Fibroblast of skin of scalp (primary cell): ENCODE measurements around the gene C19orf85. TPM values are rescaled to one million over a fixed set of nuclear protein-coding genes. Genes with fewer than 3 reads are reported as not detected.
"Not testable (repeated sequence)": the region's sequence is repeated elsewhere in the genome, so short reads cannot be mapped to it uniquely, and the experiment has no call there.

Experiments used
- DNase-seq: peaks from one replicate; pipeline ENCODE4 v3.0.0-alpha.2; 2013
- polyA plus RNA-seq, 2 experiments: library from polyadenylated mRNA; unstranded; fragments of 120-200 nt; gene quantifications; one replicate each; pipeline ENCODE4 v1.2.1, GENCODE V29; 2013; ENCODE audit not compliant: insufficient read length in 2 of 2

Gene C19orf85
- polyA plus RNA-seq (2013, experiment 1 of 2; ENCODE audit: insufficient read length), result not detected
- polyA plus RNA-seq (2013, experiment 2 of 2; ENCODE audit: insufficient read length), result not detected

DNA sequence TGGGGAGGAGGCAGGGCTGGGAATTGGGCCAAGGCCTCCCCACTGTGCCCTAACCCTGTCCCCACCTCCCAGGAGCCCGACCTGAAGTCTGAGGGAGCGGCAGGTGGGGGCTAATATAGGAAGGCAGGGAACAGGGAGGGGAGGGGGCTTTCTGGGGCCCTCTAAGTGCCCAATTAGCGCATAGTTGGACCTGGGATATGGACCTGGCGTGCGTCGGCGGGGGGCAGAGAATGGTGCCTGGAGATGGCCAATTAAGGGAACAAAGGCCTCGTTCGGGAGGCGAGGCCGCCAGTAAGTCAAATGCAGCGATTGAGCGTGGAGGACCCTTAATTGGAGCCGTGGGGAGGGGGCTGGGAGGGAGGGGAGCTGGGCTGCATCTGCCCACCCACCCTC lies at the start of gene C19orf85:
C19orf85 (minus strand) TSS at position 90 of the 393 bp plus-strand sequence. CDS start 197 bp downstream, outside the sequence.
- DNase-seq, result no peak

DNA sequence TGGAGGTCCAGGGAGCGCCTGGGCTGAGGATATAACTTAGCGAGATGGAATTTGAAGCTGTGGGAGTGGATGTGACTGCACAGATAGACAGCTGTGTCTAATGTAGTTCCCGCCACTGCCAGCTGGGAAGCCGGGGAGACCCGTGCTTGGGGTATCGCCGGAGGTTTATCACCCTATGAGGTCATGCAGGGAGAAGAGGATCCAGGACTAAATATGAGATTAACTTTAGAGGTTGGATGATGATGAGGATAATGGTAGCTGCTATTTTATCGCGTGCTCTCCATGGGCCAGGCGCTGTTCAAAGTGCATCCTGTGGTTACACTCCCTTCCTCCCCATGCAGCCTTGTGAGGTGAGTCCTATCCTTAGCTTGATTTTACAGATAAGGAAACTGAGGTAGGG lies 43.6 kb upstream of the C19orf85 start:
- DNase-seq, result no peak

DNA sequence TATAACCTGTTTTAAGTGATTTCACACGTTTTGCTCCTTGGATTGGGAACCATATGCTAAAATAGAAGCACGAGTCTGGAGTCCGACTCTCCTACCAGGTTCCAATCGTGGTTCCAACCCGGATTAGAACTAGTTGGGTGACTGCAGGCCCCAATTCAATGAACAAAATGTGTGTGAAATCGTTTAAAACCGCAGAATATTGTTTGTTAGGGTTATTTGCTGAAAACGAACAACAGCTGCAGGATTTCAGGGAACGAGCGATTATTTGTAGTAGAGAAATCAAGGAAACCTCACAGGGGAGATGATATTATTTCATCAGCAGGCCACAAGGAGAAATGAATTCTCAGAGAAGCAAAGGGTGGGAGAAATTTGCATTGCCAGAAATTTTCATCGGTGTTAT lies 40.4 kb upstream of the C19orf85 start:
- no peak for DNase-seq

DNA sequence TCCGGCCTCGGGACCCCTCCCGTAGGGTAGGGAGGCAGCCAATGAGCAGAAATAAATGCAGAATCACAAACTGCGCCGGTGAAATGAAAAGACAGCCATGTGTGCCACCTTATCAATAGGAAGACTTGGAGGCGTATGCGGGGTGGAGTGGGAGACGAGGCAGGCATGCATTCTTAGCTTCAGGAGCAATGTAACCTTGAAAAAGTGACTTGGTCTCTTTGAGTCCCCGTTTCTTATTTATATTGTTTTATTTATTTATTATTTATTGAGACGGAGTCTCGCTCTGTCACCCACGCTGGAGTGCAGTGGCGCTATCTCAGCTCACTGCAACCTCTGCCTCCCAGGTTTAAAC lies 39.7 kb upstream of the C19orf85 start:
- DNase-seq, result no peak

DNA sequence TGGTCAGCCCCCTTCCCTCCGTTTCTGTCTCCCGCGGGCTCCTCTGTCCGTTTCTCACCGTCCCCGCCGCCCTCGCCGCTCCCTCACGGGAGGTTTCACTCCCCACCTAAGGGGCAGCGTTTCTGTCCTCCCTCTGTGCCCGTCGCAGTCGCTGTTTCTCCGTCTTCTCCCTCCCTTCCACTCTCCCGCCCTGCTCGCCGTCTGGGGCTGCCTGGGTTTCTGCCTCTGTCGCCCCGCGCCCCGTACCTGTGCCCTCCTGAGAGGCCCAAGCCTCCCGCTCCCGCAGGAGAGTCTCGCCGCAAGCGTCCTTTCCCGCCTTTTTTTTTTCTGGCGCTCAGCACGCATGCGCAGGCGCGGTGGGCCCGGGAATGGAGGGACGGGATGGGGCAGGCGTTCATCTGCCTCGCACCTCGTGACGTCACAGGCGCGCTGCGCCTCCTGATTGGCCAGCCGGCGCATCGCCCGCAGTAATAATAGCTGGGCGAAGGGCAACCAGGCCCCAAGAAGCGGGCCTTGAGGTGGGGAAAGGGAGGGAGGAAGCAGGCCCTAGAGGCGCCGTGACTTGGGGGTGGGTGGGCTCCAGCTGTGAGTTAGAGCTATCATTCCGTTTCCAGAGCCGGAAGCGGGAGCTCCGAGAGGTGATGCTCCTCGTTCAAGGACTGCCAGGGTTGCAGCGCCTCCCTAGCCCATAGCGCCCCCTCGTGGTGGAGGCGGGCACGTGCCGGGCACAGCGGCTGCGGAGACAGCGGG lies 39.1 kb upstream of the C19orf85 start:
- peak; percentile 93 for DNase-seq

DNA sequence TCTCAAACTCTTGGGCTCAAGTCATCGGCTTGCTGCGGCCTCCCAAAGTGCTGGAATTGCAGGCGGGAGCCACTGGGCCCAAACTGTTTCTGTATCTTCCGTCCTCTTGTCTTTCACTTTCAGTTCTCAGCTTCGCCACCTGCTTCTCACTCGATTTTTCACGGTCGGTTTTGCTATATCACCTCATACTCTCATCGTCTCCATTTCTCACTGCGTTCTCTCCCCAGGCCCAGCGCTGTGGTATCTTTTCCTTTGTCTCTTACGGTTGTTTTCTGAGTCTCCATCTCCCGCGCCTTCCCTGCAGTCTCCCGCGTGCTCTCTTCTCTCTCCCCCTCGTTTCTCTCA lies 38.6 kb upstream of the C19orf85 start:
- DNase-seq, result no peak

DNA sequence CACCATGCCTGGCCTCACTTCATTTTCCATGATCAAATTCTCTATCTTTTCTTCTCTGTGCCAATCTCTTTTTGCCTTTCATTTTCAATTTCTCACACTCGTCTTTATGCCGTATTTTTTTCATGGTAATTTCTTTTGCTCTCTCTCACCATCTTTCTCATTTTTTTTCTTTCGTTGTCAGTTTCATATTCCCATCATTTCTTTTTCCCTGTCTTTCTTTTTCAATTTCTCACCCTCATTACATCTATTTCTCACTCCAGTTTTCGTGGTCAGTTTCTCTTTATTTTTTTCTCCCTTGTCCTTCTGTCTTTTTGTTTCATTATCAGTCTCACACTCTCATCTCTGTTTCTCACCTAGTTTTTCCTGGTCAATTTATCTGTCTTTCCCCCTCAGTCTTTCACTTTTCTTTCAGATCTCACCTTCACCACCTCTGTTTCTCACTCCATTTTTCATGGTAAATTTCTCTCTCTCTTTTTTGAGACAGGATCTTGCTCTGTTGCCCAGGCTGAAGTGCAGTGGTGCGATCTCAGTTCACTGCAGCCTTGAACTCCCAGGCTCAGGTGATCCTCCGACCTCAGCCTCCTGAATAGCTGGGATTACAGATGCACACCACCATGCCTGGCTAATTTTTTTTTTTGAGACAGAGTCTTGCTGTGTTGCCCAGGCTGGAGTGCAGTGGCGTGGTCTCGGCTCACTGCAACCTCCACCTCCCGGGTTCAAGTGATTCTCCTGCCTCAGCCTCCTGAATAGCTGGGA lies 37.8 kb upstream of the C19orf85 start:
- no peak for DNase-seq

DNA sequence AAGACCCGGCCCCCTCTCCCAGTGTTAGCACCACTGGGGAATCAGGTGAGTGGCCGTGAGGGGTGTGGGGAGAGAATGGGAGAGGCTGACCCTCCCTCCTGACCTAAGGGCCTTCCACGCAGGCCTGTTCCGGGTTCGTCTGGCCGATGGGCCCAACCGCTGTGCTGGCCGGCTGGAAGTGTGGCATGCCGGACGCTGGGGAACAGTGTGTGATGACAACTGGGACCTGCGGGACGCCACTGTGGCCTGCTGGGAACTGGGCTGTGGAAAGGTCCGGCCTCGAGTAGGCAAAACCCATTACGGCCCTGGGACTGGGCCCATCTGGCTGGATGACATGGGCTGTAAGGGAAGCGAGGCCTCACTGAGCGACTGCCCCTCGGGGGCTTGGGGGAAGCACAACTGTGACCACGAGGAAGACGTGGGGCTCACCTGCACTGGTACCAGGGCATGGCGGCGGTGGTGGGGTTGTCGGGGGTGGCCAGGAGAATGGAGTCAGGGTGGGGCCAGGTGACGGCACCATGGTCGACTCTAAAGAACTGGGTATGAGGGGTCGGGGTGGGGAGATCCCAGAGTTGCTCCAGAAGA lies 35.9 kb upstream of the C19orf85 start:
- no peak for DNase-seq

DNA sequence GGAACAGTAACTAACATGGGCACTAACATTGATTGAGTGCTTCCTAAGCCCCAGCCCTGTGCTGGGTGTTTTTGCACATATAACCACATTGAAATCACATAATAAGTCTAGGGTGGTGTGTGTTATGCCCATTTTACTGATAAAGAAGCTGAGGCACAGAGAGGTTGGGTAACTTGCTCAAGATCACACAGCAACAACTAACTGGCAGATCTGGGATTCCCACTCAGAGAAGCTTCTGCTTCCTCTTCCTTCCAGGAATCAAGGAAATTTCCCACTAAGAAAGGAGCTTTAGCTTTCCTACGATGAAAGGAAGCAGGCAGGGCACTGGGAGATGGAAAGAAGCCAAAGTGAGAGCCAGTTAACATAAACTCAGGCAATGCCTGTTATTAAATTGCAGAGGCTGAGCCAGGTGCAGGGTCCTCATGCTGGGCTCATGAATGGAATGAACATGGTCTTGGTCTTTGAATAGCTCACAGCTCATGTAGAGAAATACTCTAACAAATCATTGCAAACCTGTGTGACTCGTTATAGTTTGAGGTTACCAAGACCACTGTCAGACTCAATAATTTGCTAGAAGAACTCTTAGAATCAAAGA lies 33.8 kb upstream of the C19orf85 start:
- no peak for DNase-seq

DNA sequence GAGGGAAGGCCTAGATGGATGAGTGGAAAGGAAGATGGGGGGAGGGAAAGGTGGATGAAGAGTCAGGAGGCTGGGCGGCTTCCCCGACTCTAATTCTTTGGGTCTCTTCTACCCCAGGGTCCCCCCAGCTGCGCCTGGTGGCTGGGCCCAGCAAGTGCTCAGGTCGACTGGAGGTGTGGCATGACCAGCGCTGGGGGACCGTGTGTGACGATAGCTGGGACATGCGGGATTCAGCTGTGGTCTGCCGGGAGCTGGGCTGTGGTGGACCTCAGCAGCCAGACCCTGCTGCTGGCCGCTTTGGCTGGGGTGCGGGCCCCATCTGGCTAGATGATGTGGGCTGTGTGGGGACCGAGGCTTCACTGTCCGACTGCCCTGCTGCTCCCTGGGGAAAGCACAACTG lies 33.2 kb upstream of the C19orf85 start:
- DNase-seq, result no peak

DNA sequence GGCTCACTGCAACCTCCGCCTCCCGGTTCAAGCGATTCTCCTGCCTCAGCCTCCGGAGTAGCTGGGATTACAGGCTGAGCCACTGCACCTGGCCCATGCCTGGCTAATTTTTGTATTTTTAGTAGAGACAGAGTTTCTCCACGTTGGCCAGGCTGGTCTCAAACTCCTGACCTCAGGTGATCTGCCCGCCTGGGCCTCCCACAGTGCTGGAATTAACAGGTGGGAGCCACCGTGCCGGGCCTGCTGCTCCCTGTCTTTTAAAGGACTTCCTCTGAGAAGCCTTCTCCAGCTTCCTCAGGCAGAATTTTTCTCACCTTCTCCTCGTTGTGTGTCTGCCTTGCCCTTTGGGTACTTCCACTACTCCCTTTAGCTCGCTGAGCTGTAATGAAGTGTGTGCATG lies 32.3 kb upstream of the C19orf85 start:
- not testable (repeated sequence) for DNase-seq

DNA sequence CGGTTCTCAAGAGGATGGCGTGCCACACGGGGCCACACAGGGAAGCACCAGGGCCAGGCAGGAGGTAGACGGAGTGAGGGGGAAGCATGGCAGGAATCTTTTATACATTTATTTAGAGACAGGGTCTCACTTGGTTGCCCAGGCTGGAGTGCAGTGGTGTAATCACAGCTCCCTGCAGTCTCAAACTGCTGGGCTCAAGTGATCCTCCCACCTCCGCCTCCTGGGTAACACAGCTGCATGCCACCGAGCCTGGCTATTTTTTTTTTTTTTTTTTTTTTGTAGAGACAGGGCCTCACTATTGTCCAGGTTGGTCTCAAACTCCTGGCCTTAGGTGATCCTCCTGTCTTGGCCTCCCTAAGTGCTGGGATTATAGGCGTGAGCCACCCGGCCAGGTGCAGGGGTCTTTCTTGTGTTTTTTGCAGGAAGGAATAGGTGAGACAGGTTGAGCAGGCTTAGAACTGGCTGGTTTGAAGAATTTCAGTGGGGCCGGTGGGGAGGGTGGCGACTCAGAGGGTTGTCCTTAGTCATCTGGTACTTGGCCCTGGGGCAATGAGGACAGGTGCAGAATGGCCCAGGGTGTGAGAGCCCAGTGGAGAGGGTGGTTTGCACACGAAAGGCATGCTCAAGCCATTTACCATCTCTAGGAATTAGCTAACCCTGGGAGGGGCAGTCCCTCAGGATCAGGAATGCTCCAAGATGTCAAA lies 31.2 kb upstream of the C19orf85 start:
- no peak for DNase-seq

DNA sequence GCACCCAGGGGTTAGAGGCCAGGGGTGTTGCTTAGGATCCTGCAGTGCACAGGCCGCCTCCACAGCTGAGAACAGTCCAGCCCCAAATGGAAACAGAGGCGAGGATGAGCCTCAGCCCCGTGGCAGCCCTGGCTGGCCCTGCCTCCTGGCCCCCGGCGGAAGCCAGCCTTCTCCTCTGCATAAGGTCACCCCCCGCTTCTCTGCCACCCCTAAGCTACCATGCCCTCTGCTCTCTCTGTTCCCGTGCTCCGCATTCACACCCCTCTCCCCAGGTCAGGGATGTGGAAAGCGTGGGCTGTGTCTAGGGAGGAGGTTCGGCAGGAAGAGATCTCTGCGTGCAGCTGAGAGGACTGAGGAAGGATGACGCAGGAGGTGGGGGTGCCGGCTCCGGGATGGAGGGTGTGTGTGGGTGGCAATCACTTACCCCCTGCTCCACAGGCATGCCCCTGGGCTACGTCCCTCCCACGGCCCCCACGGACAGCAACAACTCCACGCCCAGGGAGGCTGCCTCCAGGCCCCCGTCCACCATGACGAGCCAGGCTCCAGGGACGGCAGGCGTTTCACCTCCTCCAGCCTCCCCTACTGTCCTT lies 29.7 kb upstream of the C19orf85 start:
- peak; percentile 49 for DNase-seq

DNA sequence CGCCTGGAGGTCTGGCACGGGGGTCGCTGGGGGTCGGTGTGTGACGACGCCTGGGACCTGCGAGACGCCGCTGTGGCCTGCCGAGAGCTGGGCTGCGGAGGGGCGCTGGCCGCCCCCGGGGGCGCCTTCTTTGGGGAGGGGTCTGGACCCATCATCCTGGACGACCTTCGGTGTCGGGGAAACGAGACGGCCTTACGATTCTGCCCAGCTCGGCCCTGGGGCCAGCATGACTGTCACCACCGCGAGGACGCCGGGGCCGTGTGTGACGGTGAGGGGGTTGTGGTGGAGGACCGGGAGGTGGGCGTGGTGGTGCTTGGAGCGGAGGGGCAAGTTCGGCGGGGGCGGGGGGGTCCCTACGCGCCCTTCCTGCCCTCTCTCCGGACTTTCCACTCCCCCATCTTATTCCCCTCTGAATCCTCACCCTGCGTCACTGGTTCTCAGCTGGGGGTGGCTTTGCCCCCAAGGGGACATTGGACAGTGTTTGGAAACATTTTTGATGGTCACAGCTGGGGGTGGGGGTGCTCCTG lies 29.2 kb upstream of the C19orf85 start:
- no peak for DNase-seq

DNA sequence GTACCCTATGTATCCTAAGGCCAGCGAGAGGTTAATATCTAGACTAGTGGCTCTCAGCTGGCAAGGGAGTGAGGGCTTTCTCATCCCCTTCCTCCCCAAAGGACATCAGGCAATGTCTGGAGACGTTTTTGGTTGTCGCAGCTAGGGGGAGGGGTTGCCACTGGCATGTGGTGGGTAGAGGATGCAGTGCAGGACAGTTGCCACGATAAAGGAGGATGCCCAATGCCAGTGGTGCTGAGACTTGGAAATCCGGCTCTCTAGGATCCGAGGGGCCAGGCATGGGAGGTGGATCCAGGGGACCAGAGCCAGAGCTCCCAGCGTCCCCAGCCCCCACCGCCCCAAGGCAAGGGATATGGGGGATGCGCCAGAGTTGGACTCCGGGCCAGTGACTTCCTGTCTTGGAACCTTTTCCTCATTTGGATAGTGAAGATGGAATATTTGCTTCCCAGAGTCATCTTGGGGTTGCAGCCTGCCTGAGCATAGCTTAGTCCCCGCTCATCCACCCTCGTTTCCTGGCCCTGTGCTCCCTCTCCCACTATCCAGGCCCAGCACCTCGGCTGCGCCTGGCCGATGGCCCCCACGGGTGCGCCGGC lies 28.6 kb upstream of the C19orf85 start:
- peak; percentile 32 for DNase-seq

DNA sequence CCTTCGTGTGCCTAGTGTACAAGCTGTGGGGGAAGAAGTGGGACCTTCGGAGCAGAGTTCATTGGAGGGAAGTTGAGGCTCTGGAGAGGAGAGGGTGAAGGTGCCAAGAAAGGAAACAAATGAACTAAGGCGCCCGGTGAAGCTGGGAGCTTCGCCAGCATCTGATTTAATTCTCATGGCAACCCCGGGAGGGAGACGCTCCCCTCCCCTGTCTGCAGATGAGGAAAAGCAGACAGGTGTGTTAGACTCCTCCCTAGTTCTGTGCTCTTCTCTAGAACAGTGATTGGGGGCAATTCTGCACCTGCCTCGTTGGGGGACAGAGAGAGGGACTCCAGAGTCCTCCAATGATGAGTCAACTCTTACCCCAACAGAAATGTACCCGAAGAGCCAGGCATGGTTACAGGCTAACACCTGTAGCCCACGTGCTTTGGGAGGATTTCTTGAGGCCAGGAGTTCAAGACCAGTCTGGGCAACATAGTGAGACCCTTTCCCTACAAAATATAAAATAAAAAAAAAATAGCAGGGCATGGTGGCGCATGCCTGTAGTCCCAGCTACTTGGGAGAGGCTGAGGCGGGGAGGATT lies 27.9 kb upstream of the C19orf85 start:
- no peak for DNase-seq

DNA sequence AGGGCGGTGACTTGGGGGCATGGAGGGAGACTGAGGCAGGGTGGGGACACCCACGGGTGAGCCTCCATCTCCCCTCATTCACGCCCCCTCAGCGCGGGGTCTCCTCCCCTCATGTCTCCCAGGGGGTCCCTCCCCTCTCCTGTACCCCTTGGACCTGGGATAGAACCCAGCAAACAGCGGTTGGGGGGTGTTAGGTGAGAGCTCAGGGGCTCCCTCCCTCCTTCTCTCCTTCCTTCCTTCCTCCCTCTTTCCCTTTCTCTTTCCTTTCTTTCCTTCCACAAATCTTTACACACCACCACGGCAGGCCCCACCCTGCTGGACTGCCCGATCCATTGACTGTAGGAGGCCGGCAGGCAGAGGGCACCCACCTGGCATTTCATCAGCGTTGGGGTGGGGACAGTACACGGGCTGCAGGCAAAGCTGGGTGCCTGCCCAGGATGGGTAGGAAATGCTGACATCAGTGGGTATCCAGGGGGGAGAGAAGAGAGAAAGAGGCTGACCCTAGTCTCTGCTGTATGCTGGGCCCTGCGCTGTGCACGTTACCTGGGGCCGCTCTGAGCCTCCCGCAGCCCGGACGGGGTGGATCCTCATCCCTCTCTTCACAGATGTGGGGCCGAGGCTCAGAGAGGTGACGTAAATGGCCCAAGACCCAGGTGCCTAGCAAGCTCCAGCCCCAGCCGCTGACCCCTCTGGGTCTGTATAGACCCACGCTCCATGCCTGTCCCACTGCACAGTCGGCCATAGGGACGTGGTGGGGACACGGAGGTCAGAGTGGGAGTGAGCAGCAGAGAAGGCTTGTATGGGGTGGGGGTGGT lies 27.2 kb upstream of the C19orf85 start:
- no peak for DNase-seq

DNA sequence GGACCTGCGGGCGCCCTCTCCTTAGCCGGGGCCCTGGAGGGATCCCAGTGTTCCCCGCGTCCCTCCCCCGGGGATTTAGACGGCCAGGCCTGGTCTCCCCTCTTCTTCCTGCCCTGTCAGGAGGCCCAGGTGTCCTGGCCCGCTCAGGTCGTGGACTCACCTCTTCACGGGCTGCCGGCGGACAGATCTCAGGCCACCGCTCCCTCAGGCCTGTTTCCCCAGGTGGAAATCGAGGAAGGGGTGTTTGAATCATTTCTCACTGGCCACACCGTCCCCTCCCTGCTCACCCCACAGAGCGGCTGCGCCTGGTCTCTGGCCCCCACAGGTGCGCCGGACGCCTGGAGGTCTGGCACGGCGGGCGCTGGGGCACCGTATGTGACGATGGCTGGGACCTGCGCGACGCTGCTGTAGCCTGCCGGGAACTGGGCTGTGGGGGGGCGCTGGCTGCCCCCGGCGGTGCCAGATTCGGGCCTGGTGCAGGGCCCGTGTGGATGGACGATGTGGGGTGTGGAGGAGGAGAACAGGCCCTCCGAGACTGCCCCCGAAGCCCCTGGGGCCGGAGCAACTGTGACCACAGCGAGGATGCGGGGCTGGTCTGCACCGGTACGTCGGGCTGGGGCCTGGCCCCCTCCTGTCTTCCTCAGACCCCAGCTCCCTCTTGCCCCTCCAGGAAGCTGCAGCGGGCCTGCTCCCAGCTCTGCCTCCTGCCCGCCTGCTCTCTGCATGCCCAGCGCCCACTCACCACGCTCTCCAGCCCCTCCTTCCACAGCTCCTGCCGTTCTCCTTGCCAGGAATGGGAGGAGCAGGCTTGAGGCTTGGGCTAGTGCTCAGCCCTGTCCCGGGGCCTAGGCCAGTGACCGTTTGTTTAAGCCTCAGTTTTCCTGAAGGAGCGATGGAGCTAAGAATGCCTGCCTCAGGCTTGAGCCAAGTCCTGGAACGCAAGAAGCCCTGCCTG lies 26.2 kb upstream of the C19orf85 start:
- DNase-seq, result no peak
